ENCODE data around the gene SOWAHA. TPM values are rescaled to one million over a fixed set of nuclear protein-coding genes. Genes with fewer than 3 reads are reported as not detected.

SOWAHA gene
- total RNA-seq, 1 experiment from 2014 or later, result not detected

- BruUV-seq (replicated peaks), result TSS peak; percentile 30
- no peaks in the 10 kb centered on the region for H3K36me3 ChIP-seq (ENCODE audit: low read depth)
- H3K79me2 ChIP-seq (ENCODE audit: low read depth), result peaks cover 7% of the 10 kb centered on the region; the same call in 1 of the 2 replicates
- 0 out of 2 replicates have a peak, but pooled peaks cover 5% of the 10 kb centered on the region for H3F3A ChIP-seq (ENCODE audit: insufficient read depth, low read depth)
- ChIA-PET POLR2A (ENCODE audit: unreplicated experiment) (interaction anchor here (0.6 kb wide), 3 partner anchors 25 to 101 kb away, joined by 3 to 6 read pairs (median 3); partner anchors contain the start of gene KIF3A), CTCF (no interaction called here)
- no peaks in the 10 kb centered on the region for H3K9me2 ChIP-seq (ENCODE audit: insufficient read depth)
- H4K20me1 ChIP-seq (ENCODE audit: insufficient read depth), result no peaks in the 10 kb centered on the region
- H3K4me1 ChIP-seq (replicated peaks; ENCODE audit: insufficient read depth), result peaks cover 15% of the 10 kb centered on the region
- H3K4me3 ChIP-seq, result peak overlapping the region; percentile 81
- peak; percentile 37 to 62 for DNase-seq
- intact Hi-C loops (cut with micrococcal nuclease; ENCODE audit: unreplicated experiment), result no loop called here
- H3K27ac ChIP-seq, result no peak overlapping the region
- TF ChIP-seq CTCF (conservative IDR thresholded peaks at IDR 0.05) (no peak), EZH2 (IDR thresholded peaks at IDR 0.05; ENCODE audit: low read depth) (no peak)
- H3K27me3 ChIP-seq (ENCODE audit: insufficient read depth, low read depth), result no peaks in the 10 kb centered on the region; the same call in 1 of the 2 replicates
- no peak overlapping the region for H2AFZ ChIP-seq
- peak overlapping the region; percentile 81 for H3K4me2 ChIP-seq
- H3K9me3 ChIP-seq (ENCODE audit: insufficient read depth, low read depth), result no peaks in the 10 kb centered on the region
Measured at GRCh38 chr5:132775476-132775961, 37.6 kb upstream of the SOWAHA start.

- H3K4me2 ChIP-seq, result peak overlapping the region; percentile 81
- DNase-seq, result no peak
- H3K9me3 ChIP-seq (ENCODE audit: insufficient read depth, low read depth), result no peaks in the 10 kb centered on the region
- TF ChIP-seq CTCF (conservative IDR thresholded peaks at IDR 0.05) (no peak), EZH2 (IDR thresholded peaks at IDR 0.05; ENCODE audit: low read depth) (no peak)
- 0 out of 2 replicates have a peak, but pooled peaks cover 5% of the 10 kb centered on the region for H3F3A ChIP-seq (ENCODE audit: insufficient read depth, low read depth)
- H3K79me2 ChIP-seq (ENCODE audit: low read depth), result peaks cover 7% of the 10 kb centered on the region; the same call in 1 of the 2 replicates
- no TSS peak for BruUV-seq (replicated peaks)
- intact Hi-C loops (cut with micrococcal nuclease; ENCODE audit: unreplicated experiment), result no loop called here
- H3K27ac ChIP-seq, result no peak overlapping the region
- no peaks in the 10 kb centered on the region for H4K20me1 ChIP-seq (ENCODE audit: insufficient read depth)
- ChIA-PET CTCF (no interaction called here), POLR2A (ENCODE audit: unreplicated experiment) (interaction anchor here (0.6 kb wide), 1 partner anchor 102 kb away, joined by 6 read pairs; no protein-coding TSS in a partner anchor)
- no peaks in the 10 kb centered on the region for H3K36me3 ChIP-seq (ENCODE audit: low read depth)
- H3K27me3 ChIP-seq (ENCODE audit: insufficient read depth, low read depth), result no peaks in the 10 kb centered on the region; the same call in 1 of the 2 replicates
- peak overlapping the region; percentile 80 for H2AFZ ChIP-seq
- H3K9me2 ChIP-seq (ENCODE audit: insufficient read depth), result no peaks in the 10 kb centered on the region
- H3K4me1 ChIP-seq (replicated peaks; ENCODE audit: insufficient read depth), result peaks cover 15% of the 10 kb centered on the region
- H3K4me3 ChIP-seq, result peak overlapping the region; percentile 81
Measured at GRCh38 chr5:132776131-132776937, 36.8 kb upstream of the SOWAHA start.

- TF ChIP-seq CTCF (conservative IDR thresholded peaks at IDR 0.05) (no peak), EZH2 (IDR thresholded peaks at IDR 0.05; ENCODE audit: low read depth) (no peak)
- Histone ChIP-seq H3K4me2 (peak overlapping the region; percentile 81), H2AFZ (peak overlapping the region; percentile 80), H3F3A (ENCODE audit: insufficient read depth, low read depth) (0 out of 2 replicates have a peak, but pooled peaks cover 5% of the 10 kb centered on the region), H3K9me2 (ENCODE audit: insufficient read depth) (no peaks in the 10 kb centered on the region), H3K4me1 (replicated peaks; ENCODE audit: insufficient read depth) (peaks cover 15% of the 10 kb centered on the region), H4K20me1 (ENCODE audit: insufficient read depth) (no peaks in the 10 kb centered on the region), H3K27ac (no peak overlapping the region), H3K27me3 (ENCODE audit: insufficient read depth, low read depth) (no peaks in the 10 kb centered on the region; the same call in 1 of the 2 replicates), H3K4me3 (peak overlapping the region; percentile 81), H3K79me2 (ENCODE audit: low read depth) (peaks cover 7% of the 10 kb centered on the region; the same call in 1 of the 2 replicates), H3K9me3 (ENCODE audit: insufficient read depth, low read depth) (no peaks in the 10 kb centered on the region), H3K36me3 (ENCODE audit: low read depth) (no peaks in the 10 kb centered on the region)
- no peak for DNase-seq
- ChIA-PET CTCF (no interaction called here), POLR2A (ENCODE audit: unreplicated experiment) (no interaction called here)
- intact Hi-C loops (cut with micrococcal nuclease; ENCODE audit: unreplicated experiment), result no loop called here
- BruUV-seq (replicated peaks), result no TSS peak
Measured at GRCh38 chr5:132776938-132777208, 36.2 kb upstream of the SOWAHA start.

Data from PC-9 (cell line).